Caco-2 (cell line): ENCODE measurements around the gene TWIST2. TPM values are rescaled to one million over a fixed set of nuclear protein-coding genes. Genes with fewer than 3 reads are reported as not detected.

ENCODE experiments used
- BruUV-seq: library from RNA; stranded (reverse); fragments of 400-500 nt; replicated peaks from 2 replicates; lab custom pipeline; 2021; lab: Mats Ljungman, UMichigan
- CTCF ChIA-PET: fragments of 300-600 bp; sonication (Branson Sonifier 250); formaldehyde crosslinking; loops from one replicate; lab custom pipeline; 2022; ENCODE audit warnings: antibody characterized with exemption; lab: Charles Lee
- POLR2A ChIA-PET: fragments of 300-600 bp; sonication (Branson Sonifier 250); formaldehyde crosslinking; loops from one replicate; lab custom pipeline; 2022; ENCODE audit warnings: antibody characterized with exemption; lab: Charles Lee
- DNase-seq, 2 experiments: peaks; one replicate each; pipeline versions ENCODE4 v3.0.0 to v3.0.0-alpha.2; 2020 to 2022
- H3K27me3 ChIP-seq: replicated peaks from 2 replicates; pipeline ENCODE4 v1.6.0; 2011; ENCODE audit warnings: low read length; ENCODE audit not compliant: control insufficient read depth, insufficient read depth
- H3K36me3 ChIP-seq: 2 replicates; pipeline ENCODE4 v1.5.1; 2011; ENCODE audit warnings: low read length; ENCODE audit not compliant: control insufficient read depth, insufficient read depth
- H3K4me1 ChIP-seq: fragments of 250-450 bp; sonication (Bioruptor Pico); 2 replicates; pipeline ENCODE4 v1.5.1; 2020; ENCODE audit warnings: mild to moderate bottlenecking
- H3K4me3 ChIP-seq: 2 replicates; pipeline ENCODE4 v1.5.1; 2011; ENCODE audit warnings: low read depth, mild to moderate bottlenecking, control low read depth, low read length
- H3K9me3 ChIP-seq: fragments of 250-450 bp; sonication (Bioruptor Pico); 2 replicates; pipeline ENCODE4 v1.5.1; 2020; ENCODE audit warnings: mild to moderate bottlenecking, moderate library complexity
- H3K27ac Mint-ChIP-seq: one replicate; pipeline ENCODE4 v1.8.0; 2022; ENCODE audit warnings: mixed read lengths; ENCODE audit not compliant: unreplicated experiment
- H3K27me3 Mint-ChIP-seq: one replicate; pipeline ENCODE4 v1.8.0; 2022; ENCODE audit warnings: mixed read lengths; ENCODE audit not compliant: insufficient read depth, unreplicated experiment
- H3K36me3 Mint-ChIP-seq: one replicate; pipeline ENCODE4 v1.8.0; 2022; ENCODE audit warnings: mild to moderate bottlenecking, mixed read lengths; ENCODE audit not compliant: insufficient read depth, unreplicated experiment
- H3K4me1 Mint-ChIP-seq: one replicate; pipeline ENCODE4 v1.8.0; 2022; ENCODE audit warnings: low read depth, mixed read lengths; ENCODE audit not compliant: unreplicated experiment
- H3K4me3 Mint-ChIP-seq: one replicate; pipeline ENCODE4 v1.8.0; 2022; ENCODE audit warnings: mild to moderate bottlenecking, moderate library complexity, mixed read lengths; ENCODE audit not compliant: unreplicated experiment
- H3K9me3 Mint-ChIP-seq: one replicate; pipeline ENCODE4 v1.8.0; 2022; ENCODE audit warnings: mixed read lengths; ENCODE audit not compliant: unreplicated experiment
- CTCF ChIP-seq, 2 experiments: fragments of 200-600 bp in 1 of 2; IDR thresholded peaks; 1 replicate in 1 of 2; 2 replicates in 1 of 2; pipeline versions ENCODE4 v1.5.1 to v1.8.0; 2011 to 2022; ENCODE audit warnings: antibody characterized with exemption in 1 of 2, control low read depth in 1 of 2, inconsistent platforms in 1 of 2, low read depth in 1 of 2, low read length in 1 of 2, mild to moderate bottlenecking in 1 of 2, moderate library complexity in 1 of 2; ENCODE audit not compliant: insufficient read depth in 1 of 2, severe bottlenecking in 1 of 2, unreplicated experiment in 1 of 2
- intact Hi-C: fragments of 100-400 bp; cut with micrococcal nuclease; formaldehyde crosslinking; loops from one replicate; pipeline ENCODE4 v1.10.0; 2022; ENCODE audit not compliant: unreplicated experiment
- total RNA-seq: library from RNA; stranded (reverse); gene quantifications from 2 replicates; pipeline ENCODE4 v1.2.3, GENCODE V29; 2022

The TWIST2 gene
- total RNA-seq, 1 experiment from 2014 or later, result not detected

GRCh38 chr2:238890618-238891456, 43.0 kb downstream of the TWIST2 start:
- H3K36me3 ChIP-seq, result no peaks in the 10 kb centered on the region
- H3K4me1 Mint-ChIP-seq, result no peaks in the 10 kb centered on the region
- CTCF ChIA-PET, result no interaction called here
- H3K27ac Mint-ChIP-seq, result no peak overlapping the region
- no peaks in the 10 kb centered on the region for H3K27me3 ChIP-seq
- no peak overlapping the region for H3K4me3 Mint-ChIP-seq
- no peak for DNase-seq
- H3K4me3 ChIP-seq, result no peak overlapping the region
- no TSS peak for BruUV-seq
- H3K36me3 Mint-ChIP-seq, result no peaks in the 10 kb centered on the region
- intact Hi-C loops, result no loop called here
- no peaks in the 10 kb centered on the region for H3K27me3 Mint-ChIP-seq
- no peaks in the 10 kb centered on the region for H3K9me3 ChIP-seq
- POLR2A ChIA-PET, result no interaction called here
- H3K9me3 Mint-ChIP-seq, result no peaks in the 10 kb centered on the region
- H3K4me1 ChIP-seq, result no peaks in the 10 kb centered on the region
- no peak for TF ChIP-seq CTCF (IDR thresholded peaks at IDR 0.05; ENCODE audit: insufficient read depth in 1 of 2, low read depth in 1 of 2, low read length in 1 of 2, severe bottlenecking in 1 of 2, unreplicated experiment in 1 of 2)

GRCh38 chr2:238891457-238892203, 43.7 kb downstream of the TWIST2 start:
- Histone ChIP-seq H3K4me1 (no peaks in the 10 kb centered on the region), H3K36me3 (no peaks in the 10 kb centered on the region), H3K4me3 (no peak overlapping the region), H3K27me3 (no peaks in the 10 kb centered on the region), H3K9me3 (no peaks in the 10 kb centered on the region)
- H3K27ac Mint-ChIP-seq, result no peak overlapping the region
- H3K4me3 Mint-ChIP-seq, result no peak overlapping the region
- no peaks in the 10 kb centered on the region for H3K36me3 Mint-ChIP-seq
- BruUV-seq, result no TSS peak
- no peak for TF ChIP-seq CTCF (IDR thresholded peaks at IDR 0.05; ENCODE audit: insufficient read depth in 1 of 2, low read depth in 1 of 2, low read length in 1 of 2, severe bottlenecking in 1 of 2, unreplicated experiment in 1 of 2)
- no peaks in the 10 kb centered on the region for H3K27me3 Mint-ChIP-seq
- no peaks in the 10 kb centered on the region for H3K9me3 Mint-ChIP-seq
- CTCF ChIA-PET, result no interaction called here
- H3K4me1 Mint-ChIP-seq, result no peaks in the 10 kb centered on the region
- POLR2A ChIA-PET, result no interaction called here
- intact Hi-C loops, result no loop called here
- DNase-seq, result no peak

- ChIA-PET CTCF (no interaction called here), POLR2A (no interaction called here)
- Mint-ChIP-seq H3K27ac (no peak overlapping the region), H3K36me3 (no peaks in the 10 kb centered on the region), H3K27me3 (no peaks in the 10 kb centered on the region), H3K4me3 (no peak overlapping the region), H3K4me1 (no peaks in the 10 kb centered on the region), H3K9me3 (no peaks in the 10 kb centered on the region)
- H3K27me3 ChIP-seq, result no peaks in the 10 kb centered on the region
- no peaks in the 10 kb centered on the region for H3K9me3 ChIP-seq
- no peak for TF ChIP-seq CTCF (IDR thresholded peaks at IDR 0.05; ENCODE audit: insufficient read depth in 1 of 2, low read depth in 1 of 2, low read length in 1 of 2, severe bottlenecking in 1 of 2, unreplicated experiment in 1 of 2)
- H3K36me3 ChIP-seq, result no peaks in the 10 kb centered on the region
- no peak overlapping the region for H3K4me3 ChIP-seq
- BruUV-seq, result no TSS peak
- no peaks in the 10 kb centered on the region for H3K4me1 ChIP-seq
- no peak for DNase-seq
- intact Hi-C loops, result no loop called here
Observed at GRCh38 chr2:238892204-238892500, 44.3 kb downstream of the TWIST2 start.
